ENCODE measurements around the gene EFNA2. TPM values are rescaled to one million over a fixed set of nuclear protein-coding genes. Genes with fewer than 3 reads are reported as not detected.
A peak's percentile ranks its signal among the peaks of the same experiment; 100 is the strongest.

The EFNA2 gene
- polyA plus RNA-seq, 1 donor from 2014 or later: 10.3 TPM

DNA sequence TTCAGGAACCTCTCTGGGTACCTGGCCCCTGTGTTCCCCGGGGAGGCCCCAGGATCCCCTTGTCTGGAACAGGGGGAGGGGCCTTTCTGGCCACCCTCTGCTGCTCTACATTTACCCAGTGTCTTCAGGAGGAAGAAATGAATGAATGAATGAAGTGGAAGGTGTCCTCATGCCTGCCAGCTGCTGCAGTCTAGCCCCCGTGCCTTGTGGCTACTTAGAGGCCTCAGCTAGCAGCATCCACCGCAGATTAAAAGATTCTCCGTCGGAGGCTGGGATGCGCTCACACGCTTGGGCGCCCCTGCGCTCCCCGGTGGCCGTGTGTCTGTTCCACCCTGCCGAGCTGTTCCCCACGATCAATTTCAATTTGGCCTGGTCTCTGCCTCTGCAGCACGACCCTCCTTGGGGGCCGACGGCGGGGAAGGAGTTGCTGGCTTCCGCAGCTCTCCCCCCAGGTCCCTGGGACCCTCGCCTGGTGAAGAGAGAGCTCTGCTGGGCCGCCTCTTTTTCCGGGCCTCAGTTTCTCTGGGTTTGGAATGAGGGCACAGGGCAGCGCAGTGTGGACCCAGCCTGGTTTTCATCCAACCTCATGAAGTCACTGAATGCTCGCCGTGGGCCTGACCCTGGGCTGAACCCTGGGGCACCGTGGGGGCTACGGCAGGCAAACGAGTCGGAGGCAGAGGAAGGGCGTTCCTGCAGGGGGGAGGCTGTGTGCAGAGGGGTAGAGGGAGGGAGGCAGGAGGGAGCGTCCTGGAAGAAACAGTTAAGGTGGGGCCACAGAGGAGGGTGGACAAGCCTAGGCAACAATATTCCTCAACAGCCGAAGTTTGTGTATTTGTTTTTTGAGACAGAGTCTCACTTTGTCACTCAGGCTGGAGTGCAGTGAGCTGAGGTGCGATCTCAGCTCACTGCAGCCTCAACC, 28.3 kb downstream of the EFNA2 start:
- Histone ChIP-seq H3K79me2 (replicated peaks; ENCODE audit: insufficient read depth, low read length) (no peaks in the 10 kb centered on the region), H3K27me3 (ENCODE audit: insufficient read depth, low read depth, low read length) (no peaks in the 10 kb centered on the region), H3K9me3 (ENCODE audit: low read length) (no peaks in the 10 kb centered on the region), H3K9me2 (ENCODE audit: insufficient read depth, low read length) (no peaks in the 10 kb centered on the region), H3K36me3 (ENCODE audit: insufficient read depth, low read length) (no peaks in the 10 kb centered on the region), H3K9ac (ENCODE audit: low read length) (no peak overlapping the region), H3K4me2 (ENCODE audit: low read length) (no peak overlapping the region), H2AFZ (ENCODE audit: low read depth, low read length) (no peak overlapping the region), H3K4me3 (ENCODE audit: low read length) (no peak overlapping the region), H3K27ac (ENCODE audit: low read length) (no peak overlapping the region), H4K20me1 (ENCODE audit: insufficient read depth) (no peaks in the 10 kb centered on the region), H3F3A (ENCODE audit: insufficient read depth, low read length, poor library complexity, severe bottlenecking) (no peaks in the 10 kb centered on the region)
- TF ChIP-seq MXI1 (conservative IDR thresholded peaks at IDR 0.05; ENCODE audit: poor library complexity, severe bottlenecking): no peak
- TF ChIP-seq REST (IDR thresholded peaks at IDR 0.05; ENCODE audit: borderline replicate concordance): no peak
- no peak for TF ChIP-seq SMC3 (conservative IDR thresholded peaks at IDR 0.05; ENCODE audit: poor library complexity)
- TF ChIP-seq POLR2AphosphoS5 (IDR thresholded peaks at IDR 0.05): no peak
- TF ChIP-seq TAF1 (IDR thresholded peaks at IDR 0.05; ENCODE audit: low read depth): no peak
- TF ChIP-seq EZH2 (IDR thresholded peaks at IDR 0.05; ENCODE audit: borderline replicate concordance, insufficient read depth, low read length, poor library complexity, severe bottlenecking): no peak
- TF ChIP-seq, protein P1, sequence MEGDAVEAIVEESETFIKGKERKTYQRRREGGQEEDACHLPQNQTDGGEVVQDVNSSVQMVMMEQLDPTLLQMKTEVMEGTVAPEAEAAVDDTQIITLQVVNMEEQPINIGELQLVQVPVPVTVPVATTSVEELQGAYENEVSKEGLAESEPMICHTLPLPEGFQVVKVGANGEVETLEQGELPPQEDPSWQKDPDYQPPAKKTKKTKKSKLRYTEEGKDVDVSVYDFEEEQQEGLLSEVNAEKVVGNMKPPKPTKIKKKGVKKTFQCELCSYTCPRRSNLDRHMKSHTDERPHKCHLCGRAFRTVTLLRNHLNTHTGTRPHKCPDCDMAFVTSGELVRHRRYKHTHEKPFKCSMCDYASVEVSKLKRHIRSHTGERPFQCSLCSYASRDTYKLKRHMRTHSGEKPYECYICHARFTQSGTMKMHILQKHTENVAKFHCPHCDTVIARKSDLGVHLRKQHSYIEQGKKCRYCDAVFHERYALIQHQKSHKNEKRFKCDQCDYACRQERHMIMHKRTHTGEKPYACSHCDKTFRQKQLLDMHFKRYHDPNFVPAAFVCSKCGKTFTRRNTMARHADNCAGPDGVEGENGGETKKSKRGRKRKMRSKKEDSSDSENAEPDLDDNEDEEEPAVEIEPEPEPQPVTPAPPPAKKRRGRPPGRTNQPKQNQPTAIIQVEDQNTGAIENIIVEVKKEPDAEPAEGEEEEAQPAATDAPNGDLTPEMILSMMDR (IDR thresholded peaks at IDR 0.05; ENCODE audit: poor library complexity, severe bottlenecking): no peak
- TF ChIP-seq EP300 (conservative IDR thresholded peaks at IDR 0.05; ENCODE audit: poor library complexity, severe bottlenecking): no peak
- no peak for TF ChIP-seq RAD21 (conservative IDR thresholded peaks at IDR 0.05)

GRCh38 chr19:1315470-1316166, 29.9 kb downstream of the EFNA2 start:
- Histone ChIP-seq H3K9me2 (ENCODE audit: insufficient read depth, low read length) (no peaks in the 10 kb centered on the region), H3K4me2 (ENCODE audit: low read length) (no peak overlapping the region), H3K27me3 (ENCODE audit: insufficient read depth, low read depth, low read length) (no peaks in the 10 kb centered on the region), H3K9me3 (ENCODE audit: low read length) (no peaks in the 10 kb centered on the region), H2AFZ (ENCODE audit: low read depth, low read length) (no peak overlapping the region), H3K79me2 (replicated peaks; ENCODE audit: insufficient read depth, low read length) (no peaks in the 10 kb centered on the region), H4K20me1 (ENCODE audit: insufficient read depth) (no peaks in the 10 kb centered on the region), H3K9ac (ENCODE audit: low read length) (no peak overlapping the region), H3F3A (ENCODE audit: insufficient read depth, low read length, poor library complexity, severe bottlenecking) (no peaks in the 10 kb centered on the region), H3K4me3 (ENCODE audit: low read length) (peak overlapping the region; percentile 43), H3K36me3 (ENCODE audit: insufficient read depth, low read length) (no peaks in the 10 kb centered on the region), H3K27ac (ENCODE audit: low read length) (no peak overlapping the region)
- TF ChIP-seq RAD21 (conservative IDR thresholded peaks at IDR 0.05) (peak; percentile 70), EP300 (conservative IDR thresholded peaks at IDR 0.05; ENCODE audit: poor library complexity, severe bottlenecking) (no peak), SMC3 (conservative IDR thresholded peaks at IDR 0.05; ENCODE audit: poor library complexity) (peak; percentile 61)
- TF ChIP-seq, protein P1 (IDR thresholded peaks at IDR 0.05; ENCODE audit: poor library complexity, severe bottlenecking): peak; percentile 67
